Cerebellar cortex (tissue), 1 donor: ENCODE measurements around the gene CC2D1A.

Experiments
- DNase-seq: peaks from one replicate; pipeline ENCODE4 v3.0.0-alpha.2; 2015; ENCODE audit warnings: low spot score

The CC2D1A gene

DNA sequence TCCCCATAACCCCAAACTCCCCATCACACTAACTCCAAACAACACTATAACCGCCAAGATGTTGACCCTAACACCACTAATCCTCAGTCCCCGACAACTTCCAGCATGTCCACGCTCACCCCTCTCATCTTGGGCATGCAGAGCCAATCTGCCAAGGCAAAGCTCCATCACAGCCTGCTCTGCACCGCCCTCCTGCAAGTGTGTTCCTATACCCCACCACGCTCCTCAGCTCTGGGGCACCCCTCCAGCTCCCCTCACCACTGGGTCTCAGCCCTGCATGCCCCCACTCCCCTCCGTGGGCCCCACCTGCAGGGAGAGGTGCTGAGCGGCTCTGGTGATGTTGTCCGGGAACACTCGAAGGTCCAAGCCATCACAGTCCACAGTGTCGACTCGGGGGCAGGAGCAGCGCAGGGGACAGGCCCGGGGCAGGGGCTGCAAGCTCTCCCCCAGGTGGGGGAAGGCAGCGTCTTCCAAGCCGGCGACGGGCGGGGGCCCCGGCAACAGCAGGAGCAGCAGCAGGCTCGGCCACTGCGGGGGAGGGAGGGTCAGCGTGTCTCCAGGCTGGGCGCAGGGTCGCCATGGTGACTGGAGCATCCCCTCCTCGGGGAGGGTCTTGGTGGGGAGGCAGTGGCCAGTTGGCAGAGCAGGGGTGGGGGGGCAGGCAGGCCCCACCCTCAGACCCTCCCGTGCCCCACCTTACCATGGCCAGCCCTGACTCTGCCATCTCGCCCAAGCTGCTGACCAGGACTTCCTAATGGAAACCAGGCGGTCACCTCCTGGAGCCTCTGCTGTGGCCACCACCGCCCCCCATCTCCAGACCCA lies 31.7 kb downstream of the CC2D1A start:
- DNase-seq: no peak

DNA sequence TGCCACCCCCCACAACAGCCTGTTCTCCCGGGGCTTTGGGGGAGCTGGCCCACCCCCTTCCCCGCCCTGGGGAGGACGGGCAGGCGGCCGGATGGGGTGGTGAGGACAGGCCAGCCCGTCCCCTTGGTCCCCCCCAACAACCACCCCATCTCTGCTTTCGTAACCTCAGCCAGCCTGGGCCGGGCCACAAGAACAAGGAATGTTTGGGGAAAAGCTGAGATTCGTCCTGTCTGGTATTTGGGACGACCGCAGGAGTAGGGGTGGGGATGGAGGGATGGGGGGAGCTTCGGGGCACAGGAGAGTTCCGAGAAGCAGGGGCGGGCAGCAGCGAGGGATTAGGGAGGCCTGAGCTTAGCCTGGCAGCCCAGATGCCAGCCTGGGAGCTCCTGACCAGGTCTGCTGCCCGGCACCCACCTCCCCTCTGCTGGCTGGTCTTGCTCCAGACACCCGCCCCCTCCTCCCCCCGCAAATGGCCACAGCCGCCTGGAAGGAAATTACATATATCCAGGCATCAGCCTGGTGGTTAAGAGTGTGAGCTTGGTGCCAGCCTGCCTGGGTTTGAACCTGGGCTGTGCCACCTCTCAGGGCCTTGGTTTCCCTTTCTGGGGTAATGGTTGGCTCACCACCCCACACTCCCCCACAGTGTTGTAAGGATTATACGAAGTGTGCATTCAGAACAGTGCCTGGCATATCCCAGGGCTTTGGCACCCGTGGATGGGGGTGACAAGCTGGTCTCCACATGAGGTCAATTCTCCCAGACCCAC lies 32.5 kb downstream of the CC2D1A start, which contains the start of gene PODNL1:
PODNL1 (minus strand) TSS at position 117 of the 764 bp plus-strand sequence. CDS start 236 bp downstream, outside the sequence.
- DNase-seq: no peak

GRCh38 chr19:13942023-13942684 lies 36.2 kb downstream of the CC2D1A start:
- no peak for DNase-seq

DNA sequence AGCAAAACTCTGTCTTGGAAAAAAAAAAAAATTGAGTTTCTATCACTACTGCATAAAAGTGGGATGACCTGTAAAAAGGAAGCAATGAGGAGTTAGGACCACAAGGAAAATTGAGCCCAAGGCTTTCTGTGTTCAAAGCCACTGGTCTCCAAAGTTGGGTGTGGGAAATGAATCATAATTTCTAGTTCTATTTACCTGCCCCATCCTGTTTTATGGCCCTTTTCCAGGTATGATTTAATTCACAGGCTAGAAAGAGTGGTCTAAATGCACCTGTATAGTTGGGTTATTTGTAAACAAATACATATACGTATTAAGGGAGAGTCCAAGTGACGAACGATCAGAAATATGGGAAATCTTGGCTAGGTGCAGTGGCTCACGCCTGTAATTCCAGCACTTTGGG lies 40.4 kb downstream of the CC2D1A start:
- DNase-seq: no peak

DNA sequence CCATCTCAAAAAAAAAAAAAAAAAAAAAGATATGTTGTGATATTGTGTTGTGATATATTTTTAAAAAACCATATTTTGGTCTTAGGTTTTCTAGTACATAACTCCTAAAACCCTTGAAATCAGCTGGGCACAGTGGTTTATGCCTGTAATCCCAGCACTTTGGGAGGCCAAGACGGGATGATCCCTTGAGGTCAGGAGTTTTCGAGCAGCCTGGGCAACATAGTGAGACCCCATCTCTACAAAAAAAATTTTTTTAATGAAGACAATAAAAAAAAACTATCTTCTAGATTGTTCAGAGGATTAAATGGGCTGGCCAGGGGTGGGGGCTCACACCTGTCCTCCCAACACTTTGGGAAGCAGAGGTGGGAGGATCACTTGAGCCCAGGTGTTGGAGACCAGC lies 45.0 kb downstream of the CC2D1A start:
- no peak for DNase-seq

- no peak for DNase-seq
Observed at GRCh38 chr19:13951799-13952153, 45.8 kb downstream of the CC2D1A start.

DNA sequence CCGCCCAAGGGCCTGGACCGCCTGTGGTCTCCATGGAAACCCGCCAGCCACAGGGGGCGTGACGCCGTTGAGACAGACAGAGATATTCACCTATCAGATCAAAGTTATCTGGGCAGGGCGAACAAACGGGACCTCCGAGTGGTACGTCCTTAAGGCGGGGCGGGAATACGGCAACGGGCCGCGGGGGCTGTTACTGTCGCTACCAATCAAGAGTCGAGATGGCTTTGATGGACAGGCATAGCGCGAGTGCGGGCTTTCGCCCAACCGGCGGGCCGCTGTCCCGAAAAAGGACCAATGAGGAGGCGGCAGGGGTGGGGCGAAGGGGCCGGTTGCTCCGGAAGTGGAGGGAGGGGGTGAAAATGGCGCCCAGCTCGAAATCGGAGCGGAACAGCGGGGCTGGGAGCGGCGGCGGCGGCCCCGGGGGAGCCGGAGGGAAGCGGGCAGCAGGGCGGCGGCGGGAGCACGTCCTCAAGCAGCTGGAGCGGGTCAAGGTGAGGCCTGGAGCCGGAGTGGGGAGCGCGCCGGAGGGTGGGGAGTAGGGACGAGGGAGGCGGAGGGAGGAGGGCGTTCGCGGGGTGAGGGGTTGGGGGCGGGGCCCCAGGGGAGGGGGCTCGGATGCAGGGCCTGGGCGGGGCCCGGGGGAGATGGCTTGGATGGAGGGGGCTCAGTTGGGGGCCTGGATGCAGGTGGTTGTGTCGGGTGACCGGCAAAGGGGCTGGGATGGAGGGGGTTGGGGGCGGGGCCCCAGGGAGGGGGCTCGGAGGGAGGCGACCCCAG lies 46.3 kb downstream of the CC2D1A start, which contains the start of gene DCAF15:
DCAF15 (plus strand) TSS at position 356 of the 777 bp plus-strand sequence; CDS start at position 360, 4 bp downstream.
- DNase-seq: peak; percentile 100

DNA sequence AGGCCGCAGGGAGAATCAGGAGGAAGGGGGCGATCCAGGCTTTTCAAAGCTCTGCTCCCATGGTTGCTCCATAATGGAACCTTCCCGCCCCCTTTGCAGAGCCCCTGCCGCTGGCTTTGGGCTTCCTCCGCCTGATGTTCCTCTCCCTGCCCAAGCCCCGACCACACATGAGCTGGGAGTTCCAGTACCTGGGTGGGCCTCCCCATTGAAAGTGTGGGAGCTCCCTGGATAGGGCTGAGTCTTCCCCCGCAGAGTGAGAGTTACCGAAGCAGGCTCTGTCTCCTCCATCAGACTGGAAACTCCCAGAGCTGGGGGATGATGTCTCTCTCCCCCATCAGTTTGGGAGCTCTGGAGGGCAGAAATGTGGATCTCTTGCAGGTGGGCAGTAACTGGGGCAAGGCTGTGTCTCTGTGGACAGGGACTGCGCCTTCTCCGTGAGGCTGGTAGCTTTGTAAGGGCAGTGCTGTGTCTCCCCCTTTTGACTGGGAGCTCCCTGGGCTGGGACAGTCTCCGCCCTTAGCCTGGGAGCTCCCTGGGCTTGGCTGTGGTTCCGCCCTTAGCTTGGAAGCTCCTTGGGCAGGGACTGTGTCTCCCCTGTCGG lies 47.0 kb downstream of the CC2D1A start:
- peak; percentile 64 for DNase-seq

DNA sequence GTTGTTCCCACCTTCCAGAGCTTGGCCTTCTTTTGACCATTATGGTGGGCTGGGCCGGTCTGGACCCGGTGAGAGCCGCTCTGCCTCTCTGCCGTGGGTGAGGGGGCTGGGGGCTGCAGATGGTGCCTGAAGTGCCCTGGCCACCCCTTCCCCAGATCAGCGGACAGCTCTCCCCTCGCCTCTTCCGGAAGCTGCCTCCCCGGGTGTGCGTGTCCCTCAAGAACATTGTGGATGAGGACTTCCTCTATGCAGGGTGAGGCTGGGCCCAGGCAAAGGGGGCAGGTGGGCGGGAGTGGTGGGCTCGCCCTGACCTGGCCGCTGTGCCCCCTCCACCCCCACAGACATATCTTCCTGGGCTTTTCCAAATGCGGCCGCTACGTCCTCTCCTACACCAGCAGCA lies 48.2 kb downstream of the CC2D1A start:
- DNase-seq: no peak

GRCh38 chr19:13955662-13956364 lies 49.8 kb downstream of the CC2D1A start:
- no peak for DNase-seq

GRCh38 chr19:13956365-13956744 lies 50.4 kb downstream of the CC2D1A start:
- no peak for DNase-seq

GRCh38 chr19:13957051-13957450 lies 51.0 kb downstream of the CC2D1A start:
- DNase-seq: no peak

- DNase-seq: no peak
Observed at GRCh38 chr19:13958043-13958442, 52.0 kb downstream of the CC2D1A start.

DNA sequence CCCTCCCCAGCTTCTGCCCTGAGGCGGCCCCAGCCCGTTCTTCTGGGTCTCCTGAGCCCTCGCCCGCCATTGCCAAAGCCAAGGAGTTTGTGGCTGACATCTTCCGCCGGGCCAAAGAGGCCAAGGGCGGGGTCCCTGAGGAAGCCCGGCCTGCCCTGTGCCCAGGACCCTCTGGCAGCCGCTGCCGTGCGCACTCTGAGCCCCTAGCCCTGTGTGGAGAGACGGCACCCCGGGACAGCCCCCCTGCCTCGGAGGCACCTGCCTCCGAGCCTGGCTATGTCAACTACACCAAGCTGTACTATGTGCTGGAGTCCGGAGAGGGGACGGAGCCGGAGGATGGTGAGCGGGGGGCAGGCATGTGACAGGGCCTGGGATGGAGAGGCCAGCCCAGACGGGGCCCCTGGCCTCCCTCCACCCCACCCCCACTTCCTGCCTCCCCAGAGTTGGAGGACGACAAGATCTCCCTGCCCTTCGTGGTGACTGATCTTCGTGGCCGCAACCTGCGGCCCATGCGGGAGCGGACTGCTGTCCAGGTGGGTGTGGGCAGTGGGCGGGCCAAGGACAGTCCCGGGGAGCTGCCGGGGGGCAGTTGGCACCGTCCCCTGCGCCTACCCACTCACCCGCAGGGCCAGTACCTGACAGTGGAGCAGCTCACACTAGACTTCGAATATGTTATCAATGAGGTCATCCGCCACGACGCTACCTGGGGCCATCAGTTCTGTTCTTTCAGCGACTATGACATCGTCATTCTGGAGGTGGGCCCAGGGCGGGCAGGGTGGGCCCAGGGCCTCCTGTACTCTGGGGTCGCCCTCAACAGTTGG lies 53.4 kb downstream of the CC2D1A start:
- DNase-seq: no peak

DNA sequence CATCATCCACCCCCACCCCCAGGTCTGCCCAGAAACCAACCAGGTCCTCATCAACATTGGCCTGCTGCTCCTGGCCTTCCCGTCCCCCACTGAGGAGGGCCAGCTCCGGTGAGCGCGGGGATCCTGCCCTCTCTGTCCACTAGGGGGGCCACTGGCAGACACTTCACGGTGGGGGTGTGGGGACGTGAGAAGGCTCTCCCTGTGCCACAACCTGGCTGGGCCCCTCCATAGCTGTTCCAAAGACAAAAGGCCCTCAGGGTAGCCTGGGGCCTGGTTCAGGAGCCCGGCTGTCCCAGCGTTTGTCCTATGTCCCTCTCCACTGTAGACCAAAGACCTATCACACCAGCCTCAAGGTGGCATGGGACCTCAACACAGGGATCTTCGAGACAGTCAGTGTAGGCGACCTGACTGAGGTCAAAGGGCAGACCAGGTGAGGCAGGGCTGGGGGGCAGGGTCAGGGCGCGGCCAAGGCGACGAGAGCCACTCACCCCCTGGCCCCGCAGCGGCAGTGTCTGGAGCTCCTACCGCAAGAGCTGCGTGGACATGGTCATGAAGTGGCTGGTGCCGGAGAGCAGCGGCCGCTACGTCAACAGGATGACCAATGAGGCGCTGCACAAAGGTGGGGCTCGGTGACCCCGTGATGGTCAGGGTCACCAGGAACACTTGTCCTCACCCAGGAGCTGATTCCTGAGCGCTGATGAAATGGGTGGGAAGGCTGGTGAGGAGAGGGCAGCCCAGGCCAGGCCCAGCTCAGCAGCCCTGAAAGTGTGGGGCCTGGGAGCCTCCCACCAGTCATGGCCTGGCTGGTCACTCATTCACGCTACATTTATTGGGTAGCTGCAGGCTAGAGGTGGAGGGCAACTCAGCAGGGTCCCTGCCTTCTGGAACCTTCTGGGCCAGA lies 54.2 kb downstream of the CC2D1A start:
- DNase-seq: no peak

GRCh38 chr19:13960863-13961784 lies 55.1 kb downstream of the CC2D1A start:
- no peak for DNase-seq

GRCh38 chr19:13961826-13962698 lies 56.1 kb downstream of the CC2D1A start:
- DNase-seq: no peak
